Smooth muscle cell (in vitro differentiated cells): Measurements from ENCODE around the gene PLEKHM3. TPM values are rescaled to one million over a fixed set of nuclear protein-coding genes. Genes with fewer than 3 reads are reported as not detected.

ENCODE experiments used
- DNase-seq: peaks from one replicate; lab custom pipeline; 2025; ENCODE audit not compliant: unreplicated experiment; lab: John Stamatoyannopoulos, UW
- H2AFZ ChIP-seq: fragments of 200-600 bp; sonication (generic); 2 replicates; pipeline ENCODE4 v1.6.0; 2016; ENCODE audit warnings: antibody characterized with exemption, low read depth, mild to moderate bottlenecking
- H3F3A ChIP-seq: fragments of 200-600 bp; sonication (generic); 2 replicates; pipeline ENCODE4 v1.6.0; 2017; ENCODE audit warnings: antibody characterized with exemption, low read depth
- H3K27ac ChIP-seq: fragments of 200-600 bp; sonication (generic); 2 replicates; pipeline ENCODE4 v1.5.1; 2016; ENCODE audit warnings: low read depth, mild to moderate bottlenecking
- H3K27me3 ChIP-seq: fragments of 200-600 bp; sonication (generic); 2 replicates; pipeline ENCODE4 v1.6.1; 2016; ENCODE audit warnings: low read depth, mild to moderate bottlenecking
- H3K36me3 ChIP-seq: fragments of 200-600 bp; sonication (generic); 2 replicates; pipeline ENCODE4 v1.5.1; 2016; ENCODE audit warnings: low read depth
- H3K4me1 ChIP-seq: fragments of 200-600 bp; sonication (generic); 2 replicates; pipeline ENCODE4 v1.5.1; 2016; ENCODE audit warnings: low read depth
- H3K4me2 ChIP-seq: fragments of 200-600 bp; sonication (generic); 2 replicates; pipeline ENCODE4 v1.6.0; 2016; ENCODE audit warnings: mild to moderate bottlenecking
- H3K4me3 ChIP-seq: fragments of 200-600 bp; sonication (generic); 2 replicates; pipeline ENCODE4 v1.5.1; 2016; ENCODE audit warnings: mild to moderate bottlenecking
- H3K79me2 ChIP-seq: fragments of 200-600 bp; sonication (generic); 2 replicates; pipeline ENCODE4 v1.6.0; 2016; ENCODE audit warnings: low read depth, mild to moderate bottlenecking
- H3K9ac ChIP-seq: fragments of 200-600 bp; sonication (generic); 2 replicates; pipeline ENCODE4 v1.6.0; 2016; ENCODE audit warnings: low read depth
- H3K9me3 ChIP-seq: fragments of 200-600 bp; sonication (generic); replicated peaks from 2 replicates; pipeline ENCODE4 v1.5.1; 2016; ENCODE audit warnings: low read depth
- H4K20me1 ChIP-seq: fragments of 200-600 bp; sonication (generic); 2 replicates; pipeline ENCODE4 v1.6.0; 2016; ENCODE audit warnings: low read depth
- CTCF ChIP-seq: fragments of 200-600 bp; sonication (generic); IDR thresholded peaks from 2 replicates; pipeline ENCODE4 v1.5.1; 2017; ENCODE audit warnings: borderline replicate concordance, mild to moderate bottlenecking, antibody characterized with exemption; ENCODE audit not compliant: insufficient read depth, poor library complexity, severe bottlenecking
- WGBS: methylation state at CpG from one replicate; pipeline ENCODE4 v1.1.7; 2016; ENCODE audit warnings: low lambda C conversion rate; 5-methylcytosine and 5-hydroxymethylcytosine counted together
- polyA plus RNA-seq: library from polyadenylated mRNA; unstranded; fragments of >200 nt; fragmentation: Nextera tagmentation; extraction: Ambion mirVana; gene quantifications from 2 replicates; pipeline ENCODE4 v1.2.1, GENCODE V29; 2016
- total RNA-seq: library from RNA; depleted of rRNA; stranded (reverse); fragments of >200 nt; gene quantifications from 2 replicates; pipeline ENCODE4 v1.2.3, GENCODE V29; 2014

The PLEKHM3 gene
- total and polyA plus RNA-seq, 2 experiments from 2014 or later, result 3.8 to 10.3 TPM

GRCh38 chr2:207840101-207840500, 185.2 kb downstream of the PLEKHM3 start:
- Histone ChIP-seq H3K27me3 (no peaks in the 10 kb centered on the region), H3F3A (no peaks in the 10 kb centered on the region)
- no peak for DNase-seq

GRCh38 chr2:207839575-207839974, 185.8 kb downstream of the PLEKHM3 start:
- TF ChIP-seq CTCF, result no peak
- Histone ChIP-seq H3K36me3 (no peaks in the 10 kb centered on the region), H3K4me1 (peaks cover 19% of the 10 kb centered on the region), H3K4me2 (no peak overlapping the region), H3K27ac (no peak overlapping the region), H3K9ac (no peak overlapping the region), H3K79me2 (no peaks in the 10 kb centered on the region), H3K4me3 (no peak overlapping the region), H2AFZ (no peak overlapping the region), H3K9me3 (no peaks in the 10 kb centered on the region), H3K27me3 (no peaks in the 10 kb centered on the region), H3F3A (no peaks in the 10 kb centered on the region), H4K20me1 (no peaks in the 10 kb centered on the region)
- WGBS, result 96% methylated on average over 3 of the region's 3 CpGs
- DNase-seq, result no peak

More at GRCh38 chr2:207840101-207840500, 185.2 kb downstream of the PLEKHM3 start:
- Histone ChIP-seq H3K36me3 (no peaks in the 10 kb centered on the region), H4K20me1 (no peaks in the 10 kb centered on the region), H3K79me2 (no peaks in the 10 kb centered on the region), H3K4me2 (no peak overlapping the region), H3K9ac (no peak overlapping the region), H3K4me1 (peaks cover 19% of the 10 kb centered on the region), H2AFZ (no peak overlapping the region), H3K4me3 (no peak overlapping the region), H3K9me3 (no peaks in the 10 kb centered on the region), H3K27ac (no peak overlapping the region)
- WGBS, result 68% methylated on average over 1 of the region's 1 CpG
- no peak for TF ChIP-seq CTCF

GRCh38 chr2:207839028-207839427, 186.3 kb downstream of the PLEKHM3 start:
- DNase-seq, result no peak
- Histone ChIP-seq H3F3A (no peaks in the 10 kb centered on the region), H3K9ac (no peak overlapping the region), H3K4me2 (no peak overlapping the region), H3K36me3 (no peaks in the 10 kb centered on the region), H4K20me1 (no peaks in the 10 kb centered on the region), H3K4me1 (peaks cover 19% of the 10 kb centered on the region), H3K9me3 (no peaks in the 10 kb centered on the region), H3K27me3 (no peaks in the 10 kb centered on the region), H2AFZ (no peak overlapping the region), H3K79me2 (no peaks in the 10 kb centered on the region), H3K4me3 (no peak overlapping the region), H3K27ac (no peak overlapping the region)
- TF ChIP-seq CTCF, result no peak
- WGBS, result 100% methylated on average over 1 of the region's 1 CpG

GRCh38 chr2:207836521-207837133, 188.7 kb downstream of the PLEKHM3 start:
- DNase-seq, result no peak
- Histone ChIP-seq H2AFZ (no peak overlapping the region), H3K9ac (no peak overlapping the region), H3K79me2 (no peaks in the 10 kb centered on the region), H3K9me3 (no peaks in the 10 kb centered on the region), H3K4me1 (peaks cover 19% of the 10 kb centered on the region), H3F3A (no peaks in the 10 kb centered on the region), H3K27me3 (no peaks in the 10 kb centered on the region), H4K20me1 (no peaks in the 10 kb centered on the region), H3K27ac (no peak overlapping the region), H3K4me3 (no peak overlapping the region), H3K4me2 (no peak overlapping the region), H3K36me3 (no peaks in the 10 kb centered on the region)
- no peak for TF ChIP-seq CTCF
- 66% methylated on average over 7 of the region's 7 CpGs for WGBS
